Ovary (tissue), 3 donors: ENCODE results near the gene ARVCF.

Experiments
- CTCF ChIP-seq, 3 donors: fragments of 450-650 bp in 2 of 3; fragments of 200-600 bp in 1 of 3; IDR thresholded peaks; one replicate each; pipeline versions ENCODE4 v1.5.1 to v1.8.0; 2016 to 2022; ENCODE audit warnings: antibody characterized with exemption in 3 of 3, mild to moderate bottlenecking in 1 of 3
- EP300 ChIP-seq: sonication (generic); formaldehyde crosslinking; IDR thresholded peaks from one replicate; pipeline ENCODE4 v1.6.1; 2017; ENCODE audit warnings: antibody characterized with exemption
- donor health status: DM: no; HTN: no; CAD: no.

- TF ChIP-seq CTCF (IDR thresholded peaks at IDR 0.05) (no peak), EP300 (no peak)
Measured at GRCh38 chr22:19986011-19986409, 30.6 kb downstream of the ARVCF start.
